Measurements from ENCODE around the gene WDHD1.

DNA sequence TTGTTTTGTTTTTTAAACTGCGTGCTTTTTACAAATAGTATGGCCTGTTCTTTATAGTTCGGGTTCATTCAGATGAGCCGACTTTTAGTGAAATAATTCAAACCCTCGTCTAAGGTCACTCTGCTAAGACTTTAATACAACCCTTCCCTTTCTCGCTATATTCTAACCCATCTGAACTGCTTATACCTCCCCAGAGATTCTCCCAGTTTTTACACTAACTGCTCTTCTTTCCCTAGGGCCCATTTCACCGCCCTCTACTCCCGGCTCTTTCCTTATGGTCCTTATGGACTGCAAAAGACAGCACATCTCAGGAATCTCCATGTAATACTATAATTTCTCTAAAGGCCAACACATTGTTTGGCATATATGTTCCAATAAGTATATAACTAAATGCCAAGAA, 26.6 kb upstream of the WDHD1 start:
- TF ChIP-seq, protein P1, sequence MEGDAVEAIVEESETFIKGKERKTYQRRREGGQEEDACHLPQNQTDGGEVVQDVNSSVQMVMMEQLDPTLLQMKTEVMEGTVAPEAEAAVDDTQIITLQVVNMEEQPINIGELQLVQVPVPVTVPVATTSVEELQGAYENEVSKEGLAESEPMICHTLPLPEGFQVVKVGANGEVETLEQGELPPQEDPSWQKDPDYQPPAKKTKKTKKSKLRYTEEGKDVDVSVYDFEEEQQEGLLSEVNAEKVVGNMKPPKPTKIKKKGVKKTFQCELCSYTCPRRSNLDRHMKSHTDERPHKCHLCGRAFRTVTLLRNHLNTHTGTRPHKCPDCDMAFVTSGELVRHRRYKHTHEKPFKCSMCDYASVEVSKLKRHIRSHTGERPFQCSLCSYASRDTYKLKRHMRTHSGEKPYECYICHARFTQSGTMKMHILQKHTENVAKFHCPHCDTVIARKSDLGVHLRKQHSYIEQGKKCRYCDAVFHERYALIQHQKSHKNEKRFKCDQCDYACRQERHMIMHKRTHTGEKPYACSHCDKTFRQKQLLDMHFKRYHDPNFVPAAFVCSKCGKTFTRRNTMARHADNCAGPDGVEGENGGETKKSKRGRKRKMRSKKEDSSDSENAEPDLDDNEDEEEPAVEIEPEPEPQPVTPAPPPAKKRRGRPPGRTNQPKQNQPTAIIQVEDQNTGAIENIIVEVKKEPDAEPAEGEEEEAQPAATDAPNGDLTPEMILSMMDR (IDR thresholded peaks at IDR 0.05 in 8 of 11, conservative IDR thresholded peaks at IDR 0.05 in 3 of 11) = no peak
- no peak for TF ChIP-seq POLR2A (IDR thresholded peaks at IDR 0.05)
